HG03139 (cell line): ENCODE results near the gene OCRL.

Experiments
- ATAC-seq: cut with Tn5 transposase; IDR thresholded peaks from one replicate; pipeline ENCODE4 v1.9.1; 2021; ENCODE audit not compliant: unreplicated experiment

Gene OCRL

GRCh38 chrX:129581904-129582303 is 41.8 kb downstream of the OCRL start:
- ATAC-seq = no peak

- ATAC-seq = no peak
Observed at GRCh38 chrX:129585167-129585566, 45.1 kb downstream of the OCRL start.

GRCh38 chrX:129585691-129586090 is 45.6 kb downstream of the OCRL start:
- no peak for ATAC-seq

- ATAC-seq = no peak
Observed at GRCh38 chrX:129586446-129586845, 46.4 kb downstream of the OCRL start.

- no peak for ATAC-seq
Observed at GRCh38 chrX:129590596-129590995, 50.5 kb downstream of the OCRL start.

GRCh38 chrX:129593137-129593536 is 53.1 kb downstream of the OCRL start:
- ATAC-seq = no peak

- no peak for ATAC-seq
Observed at GRCh38 chrX:129594781-129595180, 54.7 kb downstream of the OCRL start.

GRCh38 chrX:129596077-129596476 is 56.0 kb downstream of the OCRL start:
- no peak for ATAC-seq

- ATAC-seq = no peak
Observed at GRCh38 chrX:129597905-129598304, 57.8 kb downstream of the OCRL start.

- no peak for ATAC-seq
Observed at GRCh38 chrX:129599499-129599898, 59.4 kb downstream of the OCRL start.

GRCh38 chrX:129599996-129600395 is 59.9 kb downstream of the OCRL start:
- no peak for ATAC-seq

GRCh38 chrX:129600981-129601424 is 60.9 kb downstream of the OCRL start:
- ATAC-seq = no peak

GRCh38 chrX:129606918-129607317 is 66.9 kb downstream of the OCRL start:
- ATAC-seq = no peak

- no peak for ATAC-seq
Observed at GRCh38 chrX:129608496-129608895, 68.4 kb downstream of the OCRL start.

GRCh38 chrX:129609395-129609794 is 69.3 kb downstream of the OCRL start:
- ATAC-seq = no peak

GRCh38 chrX:129612396-129612795 is 72.3 kb downstream of the OCRL start:
- no peak for ATAC-seq

- no peak for ATAC-seq
Observed at GRCh38 chrX:129613596-129613995, 73.5 kb downstream of the OCRL start.

- ATAC-seq = no peak
Observed at GRCh38 chrX:129614481-129615255, 74.6 kb downstream of the OCRL start.

GRCh38 chrX:129617420-129617819 is 77.4 kb downstream of the OCRL start:
- ATAC-seq = no peak

- ATAC-seq = no peak
Observed at GRCh38 chrX:129618997-129619396, 78.9 kb downstream of the OCRL start.

- ATAC-seq = no peak
Observed at GRCh38 chrX:129622757-129623301, 82.8 kb downstream of the OCRL start.

GRCh38 chrX:129626026-129626425 is 86.0 kb downstream of the OCRL start:
- no peak for ATAC-seq

GRCh38 chrX:129629837-129630236 is 89.8 kb downstream of the OCRL start:
- no peak for ATAC-seq
